NCI-H2107 treated with DMSO at 0.1 percent for 48 hours (cell line): ENCODE results near the gene NUTM2D.
A peak's percentile ranks its signal among the peaks of the same experiment; 100 is the strongest.
"Not testable (repeated sequence)": the region's sequence is repeated elsewhere in the genome, so short reads cannot be mapped to it uniquely, and the experiment has no call there.

ENCODE experiments used
- DNase-seq: peaks from one replicate; lab custom pipeline; 2025; ENCODE audit not compliant: unreplicated experiment; lab: John Stamatoyannopoulos, UW

NUTM2D gene, protein sequence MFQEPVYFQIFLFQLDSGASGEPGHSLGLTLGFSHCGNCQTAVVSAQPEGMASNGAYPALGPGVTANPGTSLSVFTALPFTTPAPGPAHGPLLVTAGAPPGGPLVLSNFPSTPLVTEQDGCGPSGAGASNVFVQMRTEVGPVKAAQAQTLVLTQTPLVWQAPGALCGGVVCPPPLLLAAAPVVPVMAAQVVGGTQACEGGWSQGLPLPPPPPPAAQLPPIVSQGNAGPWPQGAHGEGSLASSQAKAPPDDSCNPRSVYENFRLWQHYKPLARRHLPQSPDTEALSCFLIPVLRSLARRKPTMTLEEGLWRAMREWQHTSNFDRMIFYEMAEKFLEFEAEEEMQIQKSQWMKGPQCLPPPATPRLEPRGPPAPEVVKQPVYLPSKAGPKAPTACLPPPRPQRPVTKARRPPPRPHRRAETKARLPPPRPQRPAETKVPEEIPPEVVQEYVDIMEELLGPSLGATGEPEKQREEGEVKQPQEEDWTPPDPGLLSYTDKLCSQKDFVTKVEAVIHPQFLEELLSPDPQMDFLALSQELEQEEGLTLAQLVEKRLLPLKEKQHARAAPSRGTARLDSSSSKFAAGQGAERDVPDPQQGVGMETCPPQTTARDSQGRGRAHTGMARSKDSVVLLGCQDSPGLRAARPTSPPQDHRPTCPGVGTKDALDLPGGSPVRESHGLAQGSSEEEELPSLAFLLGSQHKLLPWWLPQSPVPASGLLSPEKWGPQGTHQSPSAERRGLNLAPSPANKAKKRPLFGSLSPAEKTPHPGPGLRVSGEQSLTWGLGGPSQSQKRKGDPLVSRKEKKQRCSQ

GRCh38 chr10:87357444-87357843, at the start of gene NUTM2D:
NUTM2D (plus strand) TSS chr10:87357744; CDS start chr10:87358266, 522 bp downstream.
- DNase-seq: not testable (repeated sequence)

DNA sequence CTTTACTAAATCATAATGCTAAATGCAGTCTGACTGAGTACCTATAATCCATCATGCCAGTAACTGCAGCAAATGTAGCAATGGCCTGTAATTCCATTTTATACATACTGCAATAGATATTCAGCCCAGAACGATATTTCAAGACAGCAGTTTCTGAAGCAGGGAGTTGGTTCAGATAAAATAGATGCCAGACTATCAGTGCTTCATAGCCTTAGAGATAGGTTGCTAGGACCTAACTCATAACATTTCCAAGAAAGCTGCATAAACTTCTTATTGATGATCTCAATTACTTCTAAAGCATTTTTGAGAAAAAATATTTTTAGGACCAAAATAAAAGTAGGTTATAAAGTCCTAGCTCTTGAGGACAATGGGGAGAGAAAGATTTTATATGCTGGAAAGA, 48.8 kb upstream of the NUTM2D start:
- not testable (repeated sequence) for DNase-seq

GRCh38 chr10:87309657-87310056, 47.9 kb upstream of the NUTM2D start:
- DNase-seq: not testable (repeated sequence)

- DNase-seq: not testable (repeated sequence)
Measured at GRCh38 chr10:87311521-87311920, 46.0 kb upstream of the NUTM2D start.

DNA sequence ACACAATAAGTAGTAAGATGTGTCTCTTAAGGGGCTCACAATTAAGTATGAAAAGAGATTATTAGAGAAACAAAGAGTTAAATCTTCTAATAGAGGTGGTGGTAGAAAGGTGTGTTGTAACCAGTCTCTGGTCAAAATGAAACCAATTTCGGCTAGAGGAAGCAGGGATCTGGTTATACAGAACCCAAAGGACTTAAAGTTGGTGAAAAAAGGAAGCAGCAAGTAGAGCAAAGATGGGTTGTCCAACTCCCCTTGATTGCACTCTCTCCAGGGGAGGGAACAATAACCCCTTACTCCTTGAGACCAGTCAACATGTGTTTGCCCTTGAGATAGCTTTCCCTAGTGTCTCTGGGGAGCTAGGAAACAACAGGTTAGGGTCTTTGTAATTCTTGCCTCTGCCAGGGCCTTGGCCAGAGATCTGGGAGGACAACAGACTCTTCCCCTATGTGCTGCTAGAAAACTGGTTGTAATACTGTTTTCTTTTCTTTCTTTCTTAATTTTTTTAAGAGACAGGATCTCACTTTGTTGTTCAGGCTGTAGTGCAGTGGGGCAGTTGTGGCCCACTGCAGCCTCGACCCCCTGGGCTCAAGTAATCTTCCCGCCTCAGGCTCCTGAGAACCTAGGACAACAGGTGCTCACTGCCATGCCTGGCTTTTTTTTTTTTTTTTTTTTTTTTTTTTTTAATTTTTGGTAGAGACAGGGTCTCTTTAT, 43.7 kb upstream of the NUTM2D start:
- not testable (repeated sequence) for DNase-seq

GRCh38 chr10:87314360-87314973, 43.1 kb upstream of the NUTM2D start:
- not testable (repeated sequence) for DNase-seq

- DNase-seq: not testable (repeated sequence)
Measured at GRCh38 chr10:87321505-87321904, 36.0 kb upstream of the NUTM2D start.

DNA sequence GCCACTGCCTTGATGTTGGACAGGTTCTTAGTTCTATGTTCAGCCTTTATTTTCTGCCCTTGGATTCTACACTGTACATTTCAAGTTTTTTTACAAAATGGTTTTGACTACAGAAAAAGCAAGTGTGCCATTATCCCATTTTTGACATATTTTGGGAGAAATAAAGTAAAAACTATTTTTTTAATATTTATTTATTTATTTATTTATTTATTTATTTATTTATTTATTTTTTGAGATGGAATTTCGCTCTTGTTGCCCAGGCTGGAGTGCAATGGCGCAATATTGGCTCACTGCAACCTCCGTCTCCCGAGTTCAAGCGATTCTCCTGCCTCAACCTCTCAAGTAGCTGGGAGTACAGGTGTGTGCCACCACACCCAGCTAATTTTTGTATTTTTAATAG, 33.0 kb upstream of the NUTM2D start:
- DNase-seq: not testable (repeated sequence)

- DNase-seq: not testable (repeated sequence)
Measured at GRCh38 chr10:87327958-87328357, 29.6 kb upstream of the NUTM2D start.

GRCh38 chr10:87329131-87329530, 28.4 kb upstream of the NUTM2D start:
- DNase-seq: not testable (repeated sequence)

GRCh38 chr10:87332687-87333086, 24.9 kb upstream of the NUTM2D start:
- not testable (repeated sequence) for DNase-seq

DNA sequence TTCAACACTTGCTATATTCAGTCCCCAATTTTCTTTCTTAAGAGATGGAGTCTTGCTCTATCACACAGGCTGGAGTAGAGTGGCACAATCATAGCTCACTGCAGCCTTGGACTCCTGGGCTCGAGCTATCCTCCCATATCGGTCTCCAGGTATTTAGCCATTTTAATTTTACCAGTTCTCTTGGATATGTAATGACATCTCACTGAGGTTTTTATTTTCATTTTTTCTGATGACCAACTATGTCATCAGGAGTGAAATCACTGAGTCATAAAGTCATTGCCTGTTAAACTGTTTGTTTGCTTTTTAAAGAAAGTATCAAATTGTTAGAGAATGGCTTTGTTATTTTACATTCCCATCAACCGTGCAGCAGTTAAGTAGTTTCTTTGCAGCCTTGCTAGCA, 17.1 kb upstream of the NUTM2D start:
- not testable (repeated sequence) for DNase-seq

- DNase-seq: not testable (repeated sequence)
Measured at GRCh38 chr10:87341546-87342142, 15.9 kb upstream of the NUTM2D start.

DNA sequence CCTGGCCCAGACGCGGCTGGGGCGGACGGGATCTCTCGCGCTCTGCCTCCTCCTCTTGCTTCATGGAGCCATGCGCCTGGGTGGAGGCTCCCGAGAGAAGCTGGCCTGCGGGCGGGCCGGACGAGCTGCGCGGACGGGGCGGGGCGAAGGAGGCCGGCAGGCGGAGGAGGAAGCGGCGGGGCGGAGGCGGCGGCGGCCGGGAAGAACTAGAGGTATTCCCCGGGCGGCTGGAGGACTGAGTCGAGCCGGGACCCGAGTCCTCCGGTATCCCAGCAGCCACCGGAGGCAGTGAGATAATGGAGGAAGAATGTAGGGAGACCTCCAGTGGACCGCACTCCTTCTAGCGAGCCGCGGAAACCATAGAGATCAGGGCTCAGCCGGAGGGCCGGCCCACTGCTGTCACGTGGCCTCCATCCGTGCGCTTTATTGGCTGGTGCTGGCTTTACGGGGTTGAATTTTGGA, 15.3 kb upstream of the NUTM2D start:
- DNase-seq: peak; percentile 13

DNA sequence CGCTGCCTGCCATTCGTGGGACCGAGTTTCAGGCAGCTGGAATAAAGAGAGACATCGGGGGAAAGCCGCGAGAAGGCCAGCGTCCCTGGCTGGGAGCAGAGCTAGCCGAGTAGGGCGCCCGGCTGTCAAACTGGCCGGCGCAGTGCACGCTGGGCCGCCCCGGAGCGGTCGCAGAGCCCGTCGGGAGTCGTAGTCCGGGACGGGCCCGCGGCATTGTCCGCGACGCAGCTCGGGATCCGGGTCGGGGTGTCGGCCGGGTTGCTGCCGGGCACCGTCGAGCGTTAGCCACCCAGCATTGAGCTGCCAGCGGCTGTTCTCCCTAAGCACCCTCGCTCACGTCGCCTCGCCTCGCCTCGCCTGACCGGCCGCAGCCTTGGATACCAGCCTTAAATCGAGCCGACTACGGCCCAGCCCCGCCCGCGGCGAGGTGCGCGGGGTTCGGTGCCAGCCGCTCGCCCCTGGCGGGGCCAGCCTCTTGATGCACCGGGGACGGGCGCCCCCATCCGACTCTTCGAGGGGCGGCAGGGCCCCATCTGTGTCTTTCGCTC, 14.8 kb upstream of the NUTM2D start:
- DNase-seq: not testable (repeated sequence)

- not testable (repeated sequence) for DNase-seq
Measured at GRCh38 chr10:87345743-87346142, 11.8 kb upstream of the NUTM2D start.

GRCh38 chr10:87350161-87350560, 7.4 kb upstream of the NUTM2D start:
- not testable (repeated sequence) for DNase-seq

DNA sequence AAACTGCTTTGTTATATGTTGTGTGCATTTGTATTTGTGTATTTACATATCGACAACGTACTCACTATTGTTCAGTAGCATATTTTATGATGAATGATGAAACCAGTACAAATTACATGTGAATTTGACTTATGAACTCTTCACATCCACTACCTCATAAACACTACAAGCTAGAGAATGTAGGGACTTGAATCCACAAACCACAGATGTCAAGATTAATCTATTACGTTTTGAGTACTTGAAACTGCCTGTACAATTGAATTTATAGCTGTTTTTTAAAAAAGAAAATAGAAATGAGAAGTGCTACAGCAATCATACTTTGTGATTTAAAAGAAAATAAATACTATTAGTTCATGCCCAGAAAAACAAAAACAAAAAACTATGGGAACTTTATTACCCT, 4.7 kb upstream of the NUTM2D start:
- DNase-seq: not testable (repeated sequence)

DNA sequence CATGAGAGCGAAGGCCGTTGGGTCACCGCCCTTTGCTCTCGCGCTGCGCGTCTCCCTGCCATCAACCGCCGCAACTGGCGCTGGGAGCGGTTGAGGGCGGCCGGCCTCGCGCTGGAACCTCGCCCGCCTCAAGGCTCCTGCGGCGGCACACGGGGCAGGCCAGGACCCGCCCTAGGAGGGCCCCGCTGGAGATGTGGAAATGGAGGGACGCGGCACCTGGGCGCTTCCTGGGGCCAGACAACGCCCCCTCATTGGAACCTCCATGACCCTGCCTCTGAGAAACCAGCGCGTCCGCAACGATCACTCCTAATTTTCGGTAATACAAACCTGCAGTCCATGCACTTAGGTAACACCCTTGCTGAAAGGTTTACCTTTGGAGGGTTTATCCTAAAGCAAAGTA, 2.4 kb upstream of the NUTM2D start:
- not testable (repeated sequence) for DNase-seq

- not testable (repeated sequence) for DNase-seq
Measured at GRCh38 chr10:87358159-87358558, 615 bp downstream of the NUTM2D start.
